Pancreas (tissue), 10 donors: ENCODE measurements around the gene SMC5. TPM values are rescaled to one million over a fixed set of nuclear protein-coding genes. Genes with fewer than 3 reads are reported as not detected.
A peak's percentile ranks its signal among the peaks of the same experiment; 100 is the strongest.

ENCODE experiments used
- ATAC-seq, 4 donors: fragments of 200-7000 bp; cut with Tn5 transposase; one replicate each; pipeline versions ENCODE4 v1.8.0 to v1.9.1; 2020; ENCODE audit warnings: mild to moderate bottlenecking in 4 of 4, moderate library complexity in 4 of 4
- DNase-seq, 6 donors: peaks; one replicate each; pipeline ENCODE4 v3.0.0-alpha.2; 2020
- FAIRE-seq: peaks from 2 replicates; lab custom pipeline; 2012; peaks lifted over from hg19 to GRCh38; lab: Jason Lieb, UNC
- H3K27ac ChIP-seq, 4 donors: fragments of 200-600 bp; sonication (generic); 1 replicate in 3 of 4; 2 replicates in 1 of 4; pipeline versions ENCODE4 v1.5.0 to v1.8.0; 2020
- H3K27me3 ChIP-seq, 4 donors: fragments of 200-600 bp; one replicate each; pipeline ENCODE4 v1.8.0; 2021
- H3K36me3 ChIP-seq, 3 donors: fragments of 200-600 bp; sonication (generic) in 1 of 3; one replicate each; pipeline versions ENCODE4 v1.5.0 to v1.8.0; 2020 to 2021
- H3K4me1 ChIP-seq, 3 donors: fragments of 200-600 bp; one replicate each; pipeline ENCODE4 v1.8.0; 2021
- H3K4me3 ChIP-seq, 4 donors: fragments of 200-600 bp; sonication (generic) in 2 of 4; one replicate each; pipeline versions ENCODE4 v1.5.0 to v1.8.0; 2020 to 2021
- H3K9me3 ChIP-seq, 4 donors: fragments of 200-600 bp; one replicate each; pipeline ENCODE4 v1.8.0; 2021
- CTCF ChIP-seq, 4 donors: fragments of 200-600 bp; sonication (generic) in 3 of 4; IDR thresholded peaks; one replicate each; pipeline versions ENCODE4 v1.5.0 to v1.8.0; 2021; ENCODE audit warnings: antibody characterized with exemption in 4 of 4
- WGBS, 2 donors: extraction: QIAGEN DNeasy Blood & Tissue Kit; methylation state at CpG; one replicate each; pipeline ENCODE4 v1.1.7; 2013; 5-methylcytosine and 5-hydroxymethylcytosine counted together
- intact Hi-C, 3 donors: fragments of 100-400 bp; cut with DNase I; formaldehyde crosslinking; loops; one replicate each; pipeline versions ENCODE4 v1.11.1 to v1.14.2; 2022
- polyA plus RNA-seq, 2 donors: library from polyadenylated mRNA; stranded (reverse); fragments of 200-250 nt; gene quantifications; one replicate each; pipeline ENCODE4 v1.2.3, GENCODE V29; 2013
- total RNA-seq, 6 donors: library from RNA; stranded (reverse); fragmentation: NEBNext Ultra II Directional in 4 of 6; extraction: Animal tissue kit (Norgen Biotek cat#: 25700) in 4 of 6; gene quantifications; one replicate each; pipeline versions ENCODE4 v1.2.1 to v1.2.4, GENCODE V29; 2021 to 2023
- donor health status: healthy with polysubstance abuse.
- donor health status: DM: no; HTN: no; CAD: no; lungs with moderate emphysema.
- donor health status: DM: no; HTN: no; CAD: no.
- donor health status: control.
- donor health status: control.
- donor health status: Bipolar disorder and iron deficiency.
- donor health status: DM: yes; HTN: yes; CAD: no.
- donor health status: DM: no; HTN: no; CAD: no.
- donor health status: DM: no; HTN: no; CAD: no.
- donor health status: DM: yes; HTN: yes; CAD: no.

The SMC5 gene
- 10 to 100 TPM; 13.0 to 23.2 (median 15.1) TPM for total RNA-seq
- polyA plus RNA-seq, result 10 to 100 TPM in 1 of 2 donors, 1 to 10 TPM in 1; 6.1 to 14.9 TPM

GRCh38 chr9:70258692-70259511 is at the start of gene SMC5:
Gene SMC5, plus strand, starts transcription at chr9:70258978. Its CDS starts 101 bp downstream, at chr9:70259079.
- DNase-seq (peak; percentile 85 to 97 (median 94)), ATAC-seq (peak; percentile 87 to 95 (median 92)), FAIRE-seq (no peak)
- TF ChIP-seq CTCF (IDR thresholded peaks at IDR 0.05), result no peak
- Histone ChIP-seq H3K4me1 (peaks cover 14 to 63% (median 51%) of the 10 kb centered on the region in 3 donors), H3K36me3 (no peaks in the 10 kb centered on the region), H3K27ac (peak within 1 kb of the TSS; percentile 88 to 99 (median 96)), H3K9me3 (peaks cover 0 to 4% (median 0%) of the 10 kb centered on the region in 4 donors), H3K4me3 (peak within 1 kb of the TSS; percentile 65 to 84 (median 72)), H3K27me3 (no peaks in the 10 kb centered on the region)
- intact Hi-C loops, result no loop called here
- WGBS, 2 donors, result 0 to 1% methylated on average over 66 to 75 of the region's 75 CpGs

- WGBS, 2 donors, result 89 to 93% methylated on average over 16 of the region's 16 CpGs
- Histone ChIP-seq H3K27ac (no peak overlapping the region), H3K27me3 (no peaks in the 10 kb centered on the region), H3K4me3 (no peak overlapping the region), H3K9me3 (no peaks in the 10 kb centered on the region), H3K4me1 (no peaks in the 10 kb centered on the region), H3K36me3 (peaks cover 0 to 4% (median 0%) of the 10 kb centered on the region in 3 donors)
- intact Hi-C loops, result no loop called here
- DNase-seq (peak in 1 of 6 donors; percentile 17), FAIRE-seq (no peak), ATAC-seq (no peak)
- no peak for TF ChIP-seq CTCF (IDR thresholded peaks at IDR 0.05)
These were observed 41.7 kb upstream of the SMC5 start for GRCh38 chr9:70217029-70217428.

- Histone ChIP-seq H3K27ac (no peak overlapping the region), H3K36me3 (no peaks in the 10 kb centered on the region), H3K4me3 (no peak overlapping the region), H3K4me1 (no peaks in the 10 kb centered on the region), H3K27me3 (no peaks in the 10 kb centered on the region), H3K9me3 (no peaks in the 10 kb centered on the region)
- DNase-seq (no peak), FAIRE-seq (no peak), ATAC-seq (no peak)
- 75 to 87% methylated on average over 1 of the region's 1 CpG for WGBS, 2 donors
- intact Hi-C loops, result no loop called here
- no peak for TF ChIP-seq CTCF (IDR thresholded peaks at IDR 0.05)
These were observed 40.0 kb upstream of the SMC5 start for GRCh38 chr9:70218767-70219166.

- ATAC-seq (no peak), FAIRE-seq (no peak), DNase-seq (no peak)
- no peak overlapping the region for H3K4me3 ChIP-seq
- intact Hi-C loops, result no loop called here
- H3K9me3 ChIP-seq, result no peaks in the 10 kb centered on the region
- no peak for TF ChIP-seq CTCF (IDR thresholded peaks at IDR 0.05)
- H3K36me3 ChIP-seq, result no peaks in the 10 kb centered on the region
- no peaks in the 10 kb centered on the region for H3K4me1 ChIP-seq
- no peak overlapping the region for H3K27ac ChIP-seq
- 94 to 98% methylated on average over 2 of the region's 2 CpGs for WGBS, 2 donors
- no peaks in the 10 kb centered on the region for H3K27me3 ChIP-seq
These were observed 38.6 kb upstream of the SMC5 start for GRCh38 chr9:70220216-70220615.

GRCh38 chr9:70222354-70222753 is 36.4 kb upstream of the SMC5 start:
- intact Hi-C loops, result no loop called here
- no peak for ATAC-seq
- no peak for FAIRE-seq

More at GRCh38 chr9:70222354-70222753, 36.4 kb upstream of the SMC5 start:
- Histone ChIP-seq H3K4me1 (no peaks in the 10 kb centered on the region), H3K27ac (no peak overlapping the region), H3K4me3 (no peak overlapping the region), H3K36me3 (no peaks in the 10 kb centered on the region), H3K27me3 (no peaks in the 10 kb centered on the region), H3K9me3 (no peaks in the 10 kb centered on the region)
- no peak for DNase-seq
- whole genome bisulfite sequencing, 2 donors, result 88 to 96% methylated on average over 1 of the region's 1 CpG
- TF ChIP-seq CTCF (IDR thresholded peaks at IDR 0.05), result no peak
